ENCODE measurements around the gene KLK10.

- no peak for TF ChIP-seq POLR2A (IDR thresholded peaks at IDR 0.05)
- no peak for TF ChIP-seq CTCF (IDR thresholded peaks at IDR 0.05)
Measured at GRCh38 chr19:51020988-51021651, 1.6 kb upstream of the KLK10 start.

Measured in lower leg skin (tissue), 3 donors.